HCT116 (cell line): Measurements from ENCODE around the gene GJB6. TPM values are rescaled to one million over a fixed set of nuclear protein-coding genes. Genes with fewer than 3 reads are reported as not detected.

ENCODE experiments used
- ATAC-seq: fragments of 200-7000 bp; cut with Tn5 transposase; 2 replicates; pipeline ENCODE4 v1.9.1; 2020; ENCODE audit warnings: mild to moderate bottlenecking, moderate library complexity
- BruUV-seq: library from RNA; stranded (reverse); fragments of 400-500 nt; replicated peaks from 2 replicates; lab custom pipeline; 2021; lab: Mats Ljungman, UMichigan
- CTCF ChIA-PET: fragments of 300-600 bp; sonication (Branson Sonifier 250); formaldehyde crosslinking; loops from one replicate; lab custom pipeline; 2021; ENCODE audit warnings: antibody characterized with exemption; lab: Charles Lee
- POLR2A ChIA-PET: fragments of 300-600, 350-600 bp; sonication (Branson Sonifier 250); formaldehyde crosslinking; loops from one replicate; lab custom pipeline; 2021; ENCODE audit warnings: antibody characterized with exemption; lab: Charles Lee
- RAD21 ChIA-PET, 2 experiments: fragments of 300-600 bp; sonication (Branson Sonifier 250); formaldehyde crosslinking; loops; one replicate each; lab custom pipeline; 2023; ENCODE audit warnings: low total read pairs in 2 of 2; ENCODE audit not compliant: uncharacterized antibody in 2 of 2, unreplicated experiment in 2 of 2, low non-redundant PET in 1 of 2; lab: Charles Lee
- DNase-seq: peaks from one replicate; pipeline ENCODE4 v3.0.0-alpha.2; 2010; ENCODE audit warnings: low read depth, low spot score
- H2AFZ ChIP-seq: fragments of 200-600 bp; shearing (Covaris generic), sonication (generic); 2 replicates; pipeline ENCODE4 v1.6.1; 2017; ENCODE audit warnings: low read depth, mixed run types, mixed read lengths, antibody characterized with exemption, low read length; ENCODE audit not compliant: poor library complexity, severe bottlenecking
- H3K27ac ChIP-seq: 2 replicates; pipeline ENCODE4 v1.5.1; 2012; ENCODE audit warnings: low read depth, low read length
- H3K27me3 ChIP-seq: fragments of 200-600 bp; sonication (generic); 2 replicates; pipeline ENCODE4 v1.6.1; 2016; ENCODE audit warnings: mixed run types, low read length, mixed read lengths; ENCODE audit not compliant: insufficient read depth
- H3K36me3 ChIP-seq, 2 experiments: fragments of 200-500 bp in 1 of 2; fragments of 200-600 bp in 1 of 2; sonication (Bioruptor generic) in 1 of 2; sonication (generic) in 1 of 2; 2 replicates each; pipeline versions ENCODE4 v1.5.1 to v1.6.1; 2014 to 2016; ENCODE audit warnings: low read length in 2 of 2, inconsistent platforms in 1 of 2, mixed read lengths in 1 of 2, mixed run types in 1 of 2; ENCODE audit not compliant: insufficient read depth in 2 of 2, control insufficient read depth in 1 of 2
- H3K4me1 ChIP-seq, 2 experiments: fragments of 200-600 bp in 1 of 2; sonication (generic) in 1 of 2; 2 replicates each; pipeline versions ENCODE4 v1.5.1 to v1.6.1; 2012 to 2017; ENCODE audit warnings: low read length in 2 of 2, inconsistent platforms in 1 of 2, mild to moderate bottlenecking in 1 of 2, mixed read lengths in 1 of 2, mixed run types in 1 of 2, moderate library complexity in 1 of 2; ENCODE audit not compliant: insufficient read depth in 2 of 2, control insufficient read depth in 1 of 2
- H3K4me2 ChIP-seq: fragments of 200-600 bp; sonication (generic); 2 replicates; pipeline ENCODE4 v1.6.1; 2017; ENCODE audit warnings: mixed run types, low read length, mixed read lengths
- H3K4me3 ChIP-seq, 2 experiments: fragments of 200-600 bp in 1 of 2; sonication (generic) in 1 of 2; replicated peaks in 1 of 2; 2 replicates each; pipeline ENCODE4 v1.5.1; 2011 to 2016; ENCODE audit warnings: low read length in 2 of 2, control low read depth in 1 of 2, low read depth in 1 of 2, mild to moderate bottlenecking in 1 of 2, mixed read lengths in 1 of 2, mixed run types in 1 of 2
- H3K79me2 ChIP-seq: fragments of 200-600 bp; sonication (generic); 2 replicates; pipeline ENCODE4 v1.6.1; 2017; ENCODE audit warnings: mild to moderate bottlenecking, mixed run types, low read length, moderate library complexity, mixed read lengths; ENCODE audit not compliant: insufficient read depth
- H3K9ac ChIP-seq: fragments of 200-600 bp; sonication (generic); 2 replicates; pipeline ENCODE4 v1.6.1; 2016; ENCODE audit warnings: low read length, mixed read lengths
- H3K9me2 ChIP-seq: fragments of 200-600 bp; sonication (generic), shearing (Covaris generic); 2 replicates; pipeline ENCODE4 v1.6.1; 2017; ENCODE audit warnings: mixed run types, mild to moderate bottlenecking, moderate library complexity; ENCODE audit not compliant: insufficient read depth
- H3K9me3 ChIP-seq, 2 experiments: fragments of 200-500 bp in 1 of 2; fragments of 200-600 bp in 1 of 2; sonication (Bioruptor generic) in 1 of 2; sonication (generic) in 1 of 2; 2 replicates each; pipeline ENCODE4 v1.6.1; 2014 to 2017; ENCODE audit warnings: low read length in 2 of 2, mixed read lengths in 2 of 2, inconsistent platforms in 1 of 2, low read depth in 1 of 2, mild to moderate bottlenecking in 1 of 2, mixed run types in 1 of 2, moderate library complexity in 1 of 2; ENCODE audit not compliant: control insufficient read depth in 1 of 2, insufficient read depth in 1 of 2
- H4K20me1 ChIP-seq: fragments of 200-600 bp; sonication (generic), shearing (Covaris generic); 2 replicates; pipeline ENCODE4 v1.6.1; 2017; ENCODE audit warnings: mixed run types, mild to moderate bottlenecking, moderate library complexity; ENCODE audit not compliant: insufficient read depth
- ATF3 ChIP-seq: IDR thresholded peaks from 2 replicates; pipeline ENCODE4 v1.6.1; 2012
- CBX3 ChIP-seq: IDR thresholded peaks from 2 replicates; pipeline ENCODE4 v1.6.1; 2012; ENCODE audit warnings: low read depth
- CEBPB ChIP-seq: IDR thresholded peaks from 2 replicates; pipeline ENCODE4 v1.6.1; 2012; ENCODE audit warnings: low read depth
- CTCF ChIP-seq, 3 experiments: fragments of 200-600 bp in 1 of 3; sonication (generic) in 1 of 3; IDR thresholded peaks in 2 of 3; conservative IDR thresholded peaks in 1 of 3; 2 replicates each; pipeline ENCODE4 v1.5.1; 2012 to 2017; ENCODE audit warnings: low read depth in 2 of 3, low read length in 2 of 3, antibody characterized with exemption in 1 of 3, borderline replicate concordance in 1 of 3, control low read depth in 1 of 3, mild to moderate bottlenecking in 1 of 3, mixed read lengths in 1 of 3, mixed run types in 1 of 3, moderate library complexity in 1 of 3; ENCODE audit not compliant: insufficient read depth in 1 of 3
- EGR1 ChIP-seq: IDR thresholded peaks from 2 replicates; pipeline ENCODE4 v1.6.1; 2012; ENCODE audit warnings: low read depth
- ELF1 ChIP-seq: IDR thresholded peaks from 2 replicates; pipeline ENCODE4 v1.6.1; 2012; ENCODE audit warnings: low read depth, borderline replicate concordance
- EZH2 ChIP-seq: fragments of 200-600 bp; sonication (generic); IDR thresholded peaks from 2 replicates; pipeline ENCODE4 v1.6.1; 2017; ENCODE audit warnings: antibody characterized with exemption, mixed run types
- FOSL1 ChIP-seq: IDR thresholded peaks from 2 replicates; pipeline ENCODE4 v1.6.1; 2012; ENCODE audit warnings: low read depth
- POLR2A ChIP-seq: IDR thresholded peaks from 2 replicates; pipeline ENCODE4 v1.7.0; 2011; ENCODE audit warnings: borderline replicate concordance; ENCODE audit not compliant: insufficient read depth, insufficient read length; ENCODE audit errors: extremely low read depth
- POLR2AphosphoS5 ChIP-seq: IDR thresholded peaks from 2 replicates; pipeline ENCODE4 v1.6.1; 2011; ENCODE audit warnings: mild to moderate bottlenecking, low read depth, low read length, moderate library complexity
- RAD21 ChIP-seq: IDR thresholded peaks from 2 replicates; pipeline ENCODE4 v1.6.1; 2012; ENCODE audit warnings: low read depth, mild to moderate bottlenecking
- SIN3A ChIP-seq: IDR thresholded peaks from 2 replicates; pipeline ENCODE4 v1.6.1; 2012; ENCODE audit warnings: low read depth
- SRF ChIP-seq: IDR thresholded peaks from 2 replicates; pipeline ENCODE4 v1.6.1; 2012; ENCODE audit warnings: low read depth
- TCF7L2 ChIP-seq: IDR thresholded peaks from 2 replicates; pipeline ENCODE4 v1.7.0; 2011; ENCODE audit warnings: borderline replicate concordance, inconsistent platforms; ENCODE audit not compliant: insufficient read depth, insufficient read length; ENCODE audit errors: extremely low read depth
- YY1 ChIP-seq: IDR thresholded peaks from 2 replicates; pipeline ENCODE4 v1.6.1; 2011; ENCODE audit warnings: low read length, low read depth, moderate library complexity, mild to moderate bottlenecking; ENCODE audit not compliant: insufficient replicate concordance; ENCODE audit errors: extremely low read depth
- ZBTB33 ChIP-seq: IDR thresholded peaks from 2 replicates; pipeline ENCODE4 v1.6.1; 2011; ENCODE audit warnings: mild to moderate bottlenecking, low read length, moderate library complexity; ENCODE audit not compliant: insufficient replicate concordance; ENCODE audit errors: extremely low read depth
- ZFX ChIP-seq: fragments of 450-650 bp; IDR thresholded peaks from 2 replicates; pipeline ENCODE4 v1.6.1; 2017
- ZNF274 ChIP-seq: fragments of 200-500 bp; sonication (Bioruptor generic); IDR thresholded peaks from 2 replicates; pipeline ENCODE4 v1.6.1; 2014; ENCODE audit warnings: mild to moderate bottlenecking, low read depth, low read length, inconsistent platforms
- intact Hi-C: fragments of 100-400 bp; cut with micrococcal nuclease; formaldehyde crosslinking; loops from 2 replicates; pipeline ENCODE4 v1.10.0; 2022
- total RNA-seq: library from RNA; stranded (reverse); gene quantifications from one replicate; pipeline ENCODE4 v1.2.1, GENCODE V29; 2021; ENCODE audit not compliant: unreplicated experiment

GJB6 gene
- total RNA-seq, 1 experiment from 2014 or later = not detected

GRCh38 chr13:20227730-20228129, 4.4 kb downstream of the GJB6 start:
- no peaks in the 10 kb centered on the region for H3K27me3 ChIP-seq
- CTCF ChIA-PET = no interaction called here
- ATAC-seq = no peak

More at GRCh38 chr13:20227730-20228129, 4.4 kb downstream of the GJB6 start:
- RAD21 ChIA-PET = no interaction called here
- H3K4me2 ChIP-seq = no peak overlapping the region
- no peaks in the 10 kb centered on the region for H3K9me2 ChIP-seq
- DNase-seq = no peak
- H3K9me3 ChIP-seq = no peaks in the 10 kb centered on the region
- intact Hi-C loops = no loop called here
- no peaks in the 10 kb centered on the region for H3K4me1 ChIP-seq
- POLR2A ChIA-PET = no interaction called here
- TF ChIP-seq SRF = no peak
- no peak for TF ChIP-seq POLR2A
- no peak for TF ChIP-seq ZBTB33
- no peak for TF ChIP-seq CEBPB
- no peak for TF ChIP-seq FOSL1
- no peak for TF ChIP-seq CBX3
- TF ChIP-seq ELF1 = no peak
- no peak for TF ChIP-seq ATF3
- no peak for TF ChIP-seq EZH2
- no peak for TF ChIP-seq EGR1
- no peak for TF ChIP-seq TCF7L2
- TF ChIP-seq ZFX = no peak
- no peak for TF ChIP-seq SIN3A
- TF ChIP-seq POLR2AphosphoS5 = no peak
- TF ChIP-seq RAD21 = no peak
- no peak for TF ChIP-seq ZNF274
- no peak for TF ChIP-seq CTCF (IDR thresholded peaks at IDR 0.05 in 2 of 3, conservative IDR thresholded peaks at IDR 0.05 in 1 of 3; ENCODE audit: borderline replicate concordance in 1 of 3, insufficient read depth in 1 of 3, low read depth in 2 of 3, low read length in 2 of 3)
- no peak for TF ChIP-seq YY1
- H3K9ac ChIP-seq = no peak overlapping the region
- H4K20me1 ChIP-seq = no peaks in the 10 kb centered on the region
- no peak overlapping the region for H2AFZ ChIP-seq
- no peak overlapping the region for H3K27ac ChIP-seq
- H3K36me3 ChIP-seq = no peaks in the 10 kb centered on the region
- H3K79me2 ChIP-seq = no peaks in the 10 kb centered on the region
- BruUV-seq = no TSS peak
- no peak overlapping the region for H3K4me3 ChIP-seq
